ENCODE results near the gene CXCL9. TPM values are rescaled to one million over a fixed set of nuclear protein-coding genes. Genes with fewer than 3 reads are reported as not detected.

Gene CXCL9
- total RNA-seq (1 to 10 TPM; 1.4 to 1.7 TPM), polyA plus RNA-seq (1 to 10 TPM in 1 of 2 donors, under 1 TPM in 1; 0.57 to 5.2 TPM)
- long read RNA-seq, donor 1 = 0 reads
- long read RNA-seq, donor 2 = 0 reads
- long read RNA-seq, donor 3 = 0 reads
- long read RNA-seq, donor 4 = 0 reads
- long read RNA-seq, donor 5 = 0 reads

GRCh38 chr4:76007089-76007862 lies at the start of gene CXCL9:
Gene CXCL9 (minus strand): TSS chr4:76007509. CDS start chr4:76007449, 60 bp downstream.
- Histone ChIP-seq H3K9ac (ENCODE audit: insufficient read depth in 1 of 2, low read length in 2 of 2) (no peak within 1 kb of the TSS), H3K4me1 (ENCODE audit: control insufficient read depth in 5 of 5, insufficient read depth in 5 of 5, low read length in 5 of 5) (no peaks in the 10 kb centered on the region), H3K9me3 (ENCODE audit: control insufficient read depth in 4 of 4, insufficient read depth in 3 of 4, low read length in 3 of 4) (no peaks in the 10 kb centered on the region), H3K4me3 (no peak within 1 kb of the TSS), H3K27ac (ENCODE audit: low read depth in 1 of 2, low read length in 1 of 2) (no peak within 1 kb of the TSS), H3K36me3 (ENCODE audit: control insufficient read depth in 4 of 4, insufficient read depth in 4 of 4, low read length in 4 of 4) (no peaks in the 10 kb centered on the region), H3K27me3 (ENCODE audit: control insufficient read depth in 3 of 3, insufficient read depth in 3 of 3, low read length in 2 of 3) (peaks cover 0 to 10% (median 0%) of the 10 kb centered on the region in 3 donors)
- 84 to 88% methylated on average over 1 of the region's 1 CpG for WGBS, 2 donors
- TF ChIP-seq CTCF (IDR thresholded peaks at IDR 0.05; ENCODE audit: control extremely low read depth, extremely low read depth) = no peak
- no peak for DNase-seq
- no peak for ATAC-seq (ENCODE audit: insufficient read depth, low FRiP score)

GRCh38 chr4:76055421-76055820 lies 48.1 kb upstream of the CXCL9 start:
- Histone ChIP-seq H3K36me3 (ENCODE audit: control insufficient read depth in 4 of 4, insufficient read depth in 4 of 4, low read length in 4 of 4) (no peaks in the 10 kb centered on the region), H3K9me3 (ENCODE audit: control insufficient read depth in 4 of 4, insufficient read depth in 3 of 4, low read length in 3 of 4) (no peaks in the 10 kb centered on the region), H3K4me3 (no peak overlapping the region), H3K27me3 (ENCODE audit: control insufficient read depth in 3 of 3, insufficient read depth in 3 of 3, low read length in 2 of 3) (no peaks in the 10 kb centered on the region), H3K9ac (ENCODE audit: insufficient read depth in 1 of 2, low read length in 2 of 2) (no peak overlapping the region), H3K27ac (ENCODE audit: low read depth in 1 of 2, low read length in 1 of 2) (no peak overlapping the region), H3K4me1 (ENCODE audit: control insufficient read depth in 5 of 5, insufficient read depth in 5 of 5, low read length in 5 of 5) (no peaks in the 10 kb centered on the region)
- TF ChIP-seq CTCF (IDR thresholded peaks at IDR 0.05; ENCODE audit: control extremely low read depth, extremely low read depth) = no peak
- WGBS, 2 donors = 73 to 86% methylated on average over 2 of the region's 2 CpGs
- DNase-seq = no peak
- no peak for ATAC-seq (ENCODE audit: insufficient read depth, low FRiP score)

- ATAC-seq (ENCODE audit: insufficient read depth, low FRiP score) (no peak), DNase-seq (no peak)
- Histone ChIP-seq H3K4me3 (no peak overlapping the region), H3K9me3 (ENCODE audit: control insufficient read depth in 4 of 4, insufficient read depth in 3 of 4, low read length in 3 of 4) (no peaks in the 10 kb centered on the region), H3K27me3 (ENCODE audit: control insufficient read depth in 3 of 3, insufficient read depth in 3 of 3, low read length in 2 of 3) (no peaks in the 10 kb centered on the region), H3K27ac (ENCODE audit: low read depth in 1 of 2, low read length in 1 of 2) (no peak overlapping the region), H3K4me1 (ENCODE audit: control insufficient read depth in 5 of 5, insufficient read depth in 5 of 5, low read length in 5 of 5) (no peaks in the 10 kb centered on the region), H3K9ac (ENCODE audit: insufficient read depth in 1 of 2, low read length in 2 of 2) (no peak overlapping the region), H3K36me3 (ENCODE audit: control insufficient read depth in 4 of 4, insufficient read depth in 4 of 4, low read length in 4 of 4) (no peaks in the 10 kb centered on the region)
- TF ChIP-seq CTCF (IDR thresholded peaks at IDR 0.05; ENCODE audit: control extremely low read depth, extremely low read depth) = no peak
- WGBS, 2 donors = 70 to 79% methylated on average over 2 of the region's 2 CpGs
Observed at GRCh38 chr4:76055016-76055415, 47.7 kb upstream of the CXCL9 start.
